HT1080 (cell line): Measurements from ENCODE around the gene CABLES1. TPM values are rescaled to one million over a fixed set of nuclear protein-coding genes. Genes with fewer than 3 reads are reported as not detected.
A peak's percentile ranks its signal among the peaks of the same experiment; 100 is the strongest.

ENCODE experiments used
- DNase-seq: peaks from one replicate; pipeline ENCODE4 v3.0.0-alpha.2; 2015; ENCODE audit warnings: low read depth
- total RNA-seq: library from RNA; depleted of rRNA; stranded (reverse); fragments of >200 nt; shearing (Covaris generic); gene quantifications from 2 replicates; pipeline ENCODE4 v1.2.3, GENCODE V29; 2014

The CABLES1 gene
- total RNA-seq, 1 experiment from 2014 or later: 5.3 TPM

- DNase-seq: no peak
Observed at GRCh38 chr18:23189768-23190661, 54.7 kb downstream of the CABLES1 start.

DNA sequence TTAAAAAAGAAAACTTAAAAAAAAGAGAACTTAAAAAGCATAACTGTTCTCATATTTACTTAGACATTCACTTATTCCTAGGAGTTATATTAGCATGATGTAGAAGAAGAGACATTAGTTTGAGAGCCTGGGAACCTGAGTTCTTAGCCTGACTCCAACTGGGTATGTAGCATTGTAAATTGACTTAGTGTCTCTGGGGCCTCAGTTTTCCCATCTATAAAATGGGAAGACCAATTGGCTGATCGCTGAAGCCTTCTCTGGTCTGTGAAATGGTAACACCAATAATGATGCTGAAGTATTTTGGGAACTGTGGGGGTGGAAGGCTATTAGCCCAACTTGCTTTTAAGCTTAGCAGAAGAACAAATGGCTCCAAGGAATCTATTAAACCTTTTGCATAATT is 55.9 kb downstream of the CABLES1 start:
- no peak for DNase-seq

- DNase-seq: no peak
Observed at GRCh38 chr18:23193742-23194141, 58.5 kb downstream of the CABLES1 start.

DNA sequence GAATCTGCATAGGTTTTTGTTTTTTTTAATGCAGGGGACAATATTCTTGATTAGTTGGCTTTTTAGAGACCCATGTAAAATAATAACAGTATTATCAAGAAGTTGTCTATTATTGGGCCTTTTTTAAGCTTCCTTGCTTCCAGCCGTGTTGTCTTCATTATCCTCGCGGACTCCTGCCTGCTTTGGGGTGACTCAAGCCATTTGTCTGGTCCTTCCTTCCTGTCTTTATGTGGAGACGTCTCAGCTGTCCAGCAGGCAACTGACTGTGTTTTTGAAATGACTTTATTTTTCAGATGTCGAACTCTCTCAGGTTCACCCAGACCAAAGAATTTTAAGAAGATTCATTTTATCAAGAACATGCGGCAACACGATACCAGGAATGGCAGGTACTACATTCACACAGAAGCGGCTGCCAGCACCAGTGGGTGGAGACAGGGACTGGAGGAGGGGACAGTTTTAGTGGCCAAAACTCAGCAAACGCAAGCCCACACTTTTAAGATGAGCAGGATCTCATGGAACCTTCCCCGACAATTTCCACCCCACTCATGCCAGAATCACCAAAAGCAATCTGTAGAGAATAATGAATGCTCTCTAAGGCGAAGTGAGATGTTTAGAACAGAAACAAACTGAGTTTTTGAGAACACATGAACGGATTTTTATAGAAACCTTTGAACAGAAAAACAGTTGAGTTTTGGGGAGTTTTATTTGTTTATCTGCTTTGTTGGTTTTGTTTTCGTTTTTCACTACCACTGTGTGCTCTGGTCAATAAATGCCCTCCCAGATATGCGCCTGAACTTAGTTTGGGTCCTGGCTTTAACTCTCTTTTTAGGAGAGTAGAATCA is 59.1 kb downstream of the CABLES1 start:
- no peak for DNase-seq

DNA sequence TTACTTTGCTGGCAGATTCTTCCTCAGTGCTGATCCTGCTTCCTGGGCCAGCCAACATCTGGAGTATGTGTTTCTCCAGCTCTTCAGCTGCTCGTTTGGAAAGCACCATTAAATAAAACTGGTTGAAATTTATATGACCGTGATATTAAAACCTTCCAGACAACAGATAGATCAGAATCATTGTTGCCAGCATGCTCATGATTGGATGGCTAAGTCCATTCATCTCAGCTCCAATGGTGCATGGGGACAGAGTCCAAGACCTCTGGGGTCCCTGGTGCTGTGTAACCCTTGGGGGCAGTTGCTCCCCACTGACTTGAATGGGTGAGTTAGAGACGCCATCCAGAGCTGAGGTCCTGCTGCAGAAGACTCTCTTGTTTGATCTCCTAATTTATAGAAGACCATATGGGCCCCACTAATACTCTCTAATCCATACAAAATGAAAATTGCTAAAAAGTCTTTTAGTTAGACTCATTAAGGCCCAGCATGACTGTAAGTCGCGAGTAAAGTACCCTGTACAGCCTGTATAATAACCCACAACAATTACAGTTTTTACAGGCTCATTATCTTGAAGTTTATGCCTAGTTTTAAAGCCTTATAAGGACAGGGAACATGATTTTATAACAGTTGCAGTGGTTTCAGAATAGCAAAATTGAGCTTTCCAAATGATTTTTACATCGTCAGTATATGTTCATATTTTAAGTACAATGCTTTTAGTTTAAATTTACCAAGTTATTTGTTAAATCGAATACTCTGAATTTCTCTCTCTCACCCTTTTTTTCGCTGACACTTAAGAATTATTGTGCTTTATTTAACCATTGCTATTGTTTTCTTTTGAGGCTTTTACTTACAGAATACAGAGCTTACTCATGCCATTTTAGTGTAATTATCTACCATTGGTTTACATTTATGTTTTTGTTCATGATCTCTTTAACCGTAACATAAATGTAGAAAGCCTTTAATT is 60.0 kb downstream of the CABLES1 start:
- DNase-seq: no peak

- DNase-seq: no peak
Observed at GRCh38 chr18:23196119-23197007, 61.1 kb downstream of the CABLES1 start.

DNA sequence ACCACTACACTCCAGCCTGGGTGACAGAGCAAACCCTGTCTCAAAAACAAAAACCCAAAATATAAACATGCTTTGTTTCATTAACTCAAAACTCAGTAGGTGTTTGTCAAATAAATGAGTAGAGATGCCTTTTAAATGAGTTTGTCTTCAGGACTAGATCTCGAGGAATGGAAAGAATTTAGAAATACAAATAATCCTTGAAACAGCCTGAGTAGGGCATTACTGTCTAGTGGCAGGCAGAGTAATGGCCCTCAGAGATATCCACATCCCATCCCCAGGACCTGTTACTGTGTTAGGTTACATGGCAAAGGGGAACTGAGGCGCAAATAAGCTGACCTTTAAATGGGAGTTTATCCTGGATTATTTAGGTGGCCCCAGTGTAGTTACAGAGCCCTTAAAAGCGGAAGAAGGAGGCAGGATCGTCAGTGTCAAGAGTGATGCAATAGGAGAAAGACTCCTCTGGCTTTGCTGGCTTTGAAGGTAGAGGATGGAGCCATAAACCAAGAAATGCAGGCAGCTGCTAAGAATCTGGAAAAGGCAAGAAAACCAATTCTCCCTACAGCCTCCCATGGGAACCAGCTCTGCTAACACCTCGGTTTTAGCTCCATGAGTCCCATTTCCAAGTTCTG is 63.0 kb downstream of the CABLES1 start:
- no peak for DNase-seq

DNA sequence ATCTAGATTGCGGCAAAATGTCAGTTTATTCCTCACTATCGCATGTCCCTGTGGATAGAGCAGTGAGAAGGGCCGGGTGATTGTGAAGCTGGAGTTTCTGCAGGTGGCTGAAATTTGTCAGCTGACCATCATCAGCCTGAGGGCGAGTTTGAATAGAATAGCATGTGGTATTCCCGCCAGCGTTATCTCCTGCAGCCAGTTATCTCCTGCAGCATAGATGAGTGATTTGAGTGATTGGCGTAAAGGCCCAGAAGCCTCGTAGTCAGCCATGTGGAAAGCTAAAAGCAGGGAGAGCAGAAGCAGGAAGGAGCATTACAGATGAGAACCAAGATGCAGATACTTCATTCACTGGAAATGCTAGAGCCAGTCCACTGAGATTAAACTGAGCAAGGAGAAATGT is 65.5 kb downstream of the CABLES1 start:
- DNase-seq: no peak

- no peak for DNase-seq
Observed at GRCh38 chr18:23201741-23202140, 66.5 kb downstream of the CABLES1 start.

GRCh38 chr18:23203891-23204432 is 68.7 kb downstream of the CABLES1 start:
- DNase-seq: no peak

GRCh38 chr18:23204589-23205235 is 69.4 kb downstream of the CABLES1 start:
- no peak for DNase-seq

DNA sequence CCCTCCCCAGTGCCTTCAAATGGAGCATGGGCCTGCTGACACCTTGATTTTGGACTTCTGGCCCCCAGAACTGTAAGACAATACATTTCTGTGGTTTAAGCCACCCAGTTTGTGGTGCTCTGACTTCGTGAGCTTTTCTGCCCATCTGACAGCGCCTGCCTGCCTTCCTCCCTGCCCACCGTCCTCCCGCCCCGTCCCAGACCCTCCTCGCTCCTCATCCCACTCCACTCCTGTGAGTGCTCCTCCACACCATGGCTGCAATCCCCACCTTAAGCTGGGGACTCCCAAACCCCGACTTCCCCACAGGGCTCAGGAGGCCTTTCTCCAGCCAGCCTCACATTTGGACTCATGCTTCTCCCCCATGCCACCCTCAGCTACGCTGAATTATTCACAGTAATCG is 70.7 kb downstream of the CABLES1 start:
- no peak for DNase-seq

- peak; percentile 81 for DNase-seq
Observed at GRCh38 chr18:23207191-23207955, 72.1 kb downstream of the CABLES1 start.

GRCh38 chr18:23207994-23208393 is 72.7 kb downstream of the CABLES1 start:
- no peak for DNase-seq

- DNase-seq: no peak
Observed at GRCh38 chr18:23208600-23208999, 73.3 kb downstream of the CABLES1 start.

- DNase-seq: no peak
Observed at GRCh38 chr18:23209031-23209430, 73.7 kb downstream of the CABLES1 start.

- DNase-seq: no peak
Observed at GRCh38 chr18:23209796-23210195, 74.5 kb downstream of the CABLES1 start.

GRCh38 chr18:23210526-23210925 is 75.2 kb downstream of the CABLES1 start:
- no peak for DNase-seq
